ENCODE data around the gene ZNF358.
A peak's percentile ranks its signal among the peaks of the same experiment; 100 is the strongest.
"Not testable (repeated sequence)": the region's sequence is repeated elsewhere in the genome, so short reads cannot be mapped to it uniquely, and the experiment has no call there.

Gene ZNF358

DNA sequence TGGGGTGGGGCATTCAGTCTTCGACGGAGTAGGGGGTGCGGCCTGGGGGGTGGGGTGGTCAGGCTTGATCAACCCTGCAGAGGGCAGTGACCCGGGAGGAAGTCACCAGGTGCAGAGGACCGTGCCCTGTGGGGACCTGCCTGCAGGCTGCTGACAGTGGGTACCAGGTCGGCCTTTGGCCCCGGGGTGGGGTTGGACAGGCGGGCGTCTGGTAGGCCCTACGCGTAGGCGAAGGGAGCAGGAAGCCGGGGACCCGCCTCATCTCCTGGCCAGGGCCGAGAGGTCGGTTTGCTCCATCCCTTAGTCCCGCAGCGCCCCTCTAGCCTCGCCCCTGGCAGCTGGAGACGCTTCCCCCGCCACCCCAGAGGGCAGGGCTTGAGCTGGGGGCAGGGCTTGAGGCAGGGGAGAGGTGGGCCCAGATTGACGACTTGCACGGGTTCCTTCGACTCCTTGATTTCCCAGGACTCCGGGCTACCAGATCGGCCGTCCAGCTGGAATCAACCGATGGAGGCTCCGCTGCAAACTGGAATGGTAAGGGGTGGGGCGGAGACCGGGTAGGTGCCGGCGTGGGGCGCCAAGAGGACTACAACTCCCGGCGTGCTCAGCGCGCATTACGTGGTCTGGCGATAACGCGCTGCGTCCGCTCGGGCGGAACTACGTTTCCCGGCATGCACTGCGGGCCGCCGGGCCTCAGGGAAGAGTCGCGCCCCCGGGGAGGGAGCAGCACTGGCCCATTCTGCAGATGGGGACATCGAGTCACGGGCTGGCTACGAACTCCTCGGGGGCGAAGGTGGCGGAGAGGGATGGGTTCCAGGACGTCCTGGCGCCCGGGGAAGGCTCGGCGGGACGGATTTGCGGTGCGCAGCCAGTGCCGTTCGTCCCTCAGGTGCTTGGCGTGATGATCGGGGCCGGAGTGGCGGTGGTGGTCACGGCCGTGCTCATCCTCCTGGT lies 19.4 kb downstream of the ZNF358 start, which contains the start of gene PNPLA6:
Gene PNPLA6 (plus strand): TSS at position 671 of the 951 bp plus-strand sequence. CDS start 72 bp downstream, at position 743.
- peak; percentile 95 for DNase-seq (ENCODE audit: low read depth)
- peak within 1 kb of the TSS; percentile 92 for H3K4me3 ChIP-seq (ENCODE audit: low read depth, low read length)
- TF ChIP-seq, protein P1, sequence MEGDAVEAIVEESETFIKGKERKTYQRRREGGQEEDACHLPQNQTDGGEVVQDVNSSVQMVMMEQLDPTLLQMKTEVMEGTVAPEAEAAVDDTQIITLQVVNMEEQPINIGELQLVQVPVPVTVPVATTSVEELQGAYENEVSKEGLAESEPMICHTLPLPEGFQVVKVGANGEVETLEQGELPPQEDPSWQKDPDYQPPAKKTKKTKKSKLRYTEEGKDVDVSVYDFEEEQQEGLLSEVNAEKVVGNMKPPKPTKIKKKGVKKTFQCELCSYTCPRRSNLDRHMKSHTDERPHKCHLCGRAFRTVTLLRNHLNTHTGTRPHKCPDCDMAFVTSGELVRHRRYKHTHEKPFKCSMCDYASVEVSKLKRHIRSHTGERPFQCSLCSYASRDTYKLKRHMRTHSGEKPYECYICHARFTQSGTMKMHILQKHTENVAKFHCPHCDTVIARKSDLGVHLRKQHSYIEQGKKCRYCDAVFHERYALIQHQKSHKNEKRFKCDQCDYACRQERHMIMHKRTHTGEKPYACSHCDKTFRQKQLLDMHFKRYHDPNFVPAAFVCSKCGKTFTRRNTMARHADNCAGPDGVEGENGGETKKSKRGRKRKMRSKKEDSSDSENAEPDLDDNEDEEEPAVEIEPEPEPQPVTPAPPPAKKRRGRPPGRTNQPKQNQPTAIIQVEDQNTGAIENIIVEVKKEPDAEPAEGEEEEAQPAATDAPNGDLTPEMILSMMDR (IDR thresholded peaks at IDR 0.05; ENCODE audit: insufficient read depth, low read depth, low read length, missing control alignments) = no peak

DNA sequence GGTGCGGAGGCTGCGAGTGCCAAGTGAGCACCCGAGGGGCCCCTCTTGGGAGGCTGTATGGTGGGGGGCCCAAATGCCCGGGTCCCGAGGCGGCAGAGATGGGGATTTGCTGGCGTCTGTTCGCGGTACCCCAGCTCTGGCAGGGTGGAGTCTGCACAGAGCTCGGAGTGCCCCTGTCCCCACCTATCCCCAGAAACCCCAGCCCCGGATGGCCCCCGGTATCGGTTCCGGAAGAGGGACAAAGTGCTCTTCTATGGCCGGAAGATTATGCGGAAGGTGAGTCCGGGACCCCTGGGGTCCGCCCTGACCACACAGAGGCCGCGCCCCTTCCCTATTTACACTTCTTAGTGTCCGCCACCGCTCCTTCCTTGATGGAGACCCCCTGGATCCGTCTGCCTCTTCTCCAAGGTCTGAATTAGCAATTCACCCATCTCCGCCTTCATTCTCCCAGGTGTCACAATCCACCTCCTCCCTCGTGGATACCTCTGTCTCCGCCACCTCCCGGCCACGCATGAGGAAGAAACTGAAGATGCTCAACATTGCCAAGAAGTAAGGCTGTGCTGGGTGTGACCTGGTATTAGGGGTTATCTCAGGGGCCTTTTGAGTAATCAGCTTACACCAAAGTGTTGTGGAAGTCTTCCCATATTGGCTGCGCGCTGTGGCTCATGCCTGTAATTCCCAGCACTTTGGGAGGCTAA lies 20.2 kb downstream of the ZNF358 start:
- peak overlapping the region; percentile 92 for H3K4me3 ChIP-seq (ENCODE audit: low read depth, low read length)
- DNase-seq (ENCODE audit: low read depth) = no peak

DNA sequence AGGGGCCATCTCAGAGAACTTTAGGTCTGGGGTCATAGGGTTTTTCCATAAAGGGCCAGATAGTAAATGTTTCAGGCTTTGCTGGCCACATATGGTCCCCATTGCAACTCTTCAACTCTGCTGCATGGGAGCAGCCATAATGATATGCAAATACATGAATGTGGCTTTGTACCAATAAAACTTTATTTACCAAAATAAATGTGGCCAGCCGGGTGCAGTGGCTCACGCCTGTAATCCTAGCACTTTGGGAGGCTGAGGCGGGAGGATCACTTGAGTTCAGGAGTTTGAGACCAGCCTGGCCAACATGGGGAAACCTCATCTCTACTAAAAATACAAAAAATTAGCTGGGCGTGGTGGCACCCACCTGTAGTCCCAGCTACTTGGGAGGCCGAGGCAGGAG lies 23.1 kb downstream of the ZNF358 start:
- DNase-seq (ENCODE audit: low read depth); H3K4me3 ChIP-seq (ENCODE audit: low read depth, low read length): not testable (repeated sequence)

More for the DNA sequence above, 20.2 kb downstream of the ZNF358 start:
- TF ChIP-seq, protein P1 (IDR thresholded peaks at IDR 0.05; ENCODE audit: insufficient read depth, low read depth, low read length, missing control alignments) = no peak

DNA sequence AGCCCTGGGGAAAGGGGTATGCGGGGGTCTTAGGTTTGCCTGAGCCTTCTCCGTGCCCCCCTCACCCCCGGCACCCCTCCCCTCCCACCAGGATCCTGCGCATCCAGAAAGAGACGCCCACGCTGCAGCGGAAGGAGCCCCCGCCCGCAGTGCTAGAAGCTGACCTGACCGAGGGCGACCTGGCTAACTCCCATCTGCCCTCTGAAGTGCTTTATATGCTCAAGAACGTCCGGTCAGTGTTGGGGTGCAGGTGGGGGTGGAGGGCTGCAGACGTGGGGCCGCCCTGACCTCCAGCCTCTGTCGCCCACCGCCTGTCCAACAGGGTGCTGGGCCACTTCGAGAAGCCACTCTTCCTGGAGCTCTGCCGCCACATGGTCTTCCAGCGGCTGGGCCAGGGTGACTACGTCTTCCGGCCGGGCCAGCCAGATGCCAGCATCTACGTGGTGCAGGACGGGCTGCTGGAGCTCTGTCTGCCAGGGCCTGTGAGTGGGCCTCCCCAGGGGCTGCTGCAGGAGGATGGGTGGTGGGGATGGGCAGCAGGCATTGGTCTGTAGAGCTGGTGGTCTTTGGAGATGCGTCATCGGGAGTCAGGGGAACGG lies 24.0 kb downstream of the ZNF358 start:
- no peak for DNase-seq (ENCODE audit: low read depth)
- H3K4me3 ChIP-seq (ENCODE audit: low read depth, low read length) = no peak overlapping the region
- TF ChIP-seq, protein P1 (IDR thresholded peaks at IDR 0.05; ENCODE audit: insufficient read depth, low read depth, low read length, missing control alignments) = no peak

DNA sequence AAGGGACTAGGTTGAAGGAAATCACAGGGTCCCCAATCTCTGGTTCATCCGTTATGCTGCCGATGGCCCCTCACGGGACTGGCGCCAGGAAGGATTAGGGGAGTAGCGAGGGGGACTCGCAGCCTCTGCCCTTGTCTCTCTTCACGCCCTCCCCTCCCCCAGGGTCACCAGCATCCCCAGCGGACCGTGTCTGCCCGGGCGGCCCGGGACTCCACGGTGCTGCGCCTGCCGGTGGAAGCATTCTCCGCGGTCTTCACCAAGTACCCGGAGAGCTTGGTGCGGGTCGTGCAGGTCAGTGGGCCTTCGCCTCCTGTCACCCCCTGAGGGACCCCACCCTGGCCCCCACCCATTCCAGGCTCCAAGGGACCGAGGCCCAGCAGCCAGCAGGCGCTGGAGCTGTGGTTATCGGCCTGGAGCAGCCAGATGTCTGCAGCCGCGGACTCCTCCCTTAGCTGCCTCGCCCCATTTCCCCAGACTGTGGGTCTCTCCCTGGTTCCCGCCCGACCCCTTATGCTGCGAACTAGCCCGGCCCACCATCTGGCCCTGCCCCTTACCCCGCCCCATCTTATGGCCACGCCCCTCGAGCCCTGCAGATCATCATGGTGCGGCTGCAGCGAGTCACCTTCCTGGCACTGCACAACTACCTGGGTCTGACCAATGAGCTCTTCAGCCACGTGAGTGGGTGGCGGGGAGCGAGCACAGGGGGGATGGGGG lies 25.0 kb downstream of the ZNF358 start:
- TF ChIP-seq, protein P1 (IDR thresholded peaks at IDR 0.05; ENCODE audit: insufficient read depth, low read depth, low read length, missing control alignments) = no peak
- no peak for DNase-seq (ENCODE audit: low read depth)
- H3K4me3 ChIP-seq (ENCODE audit: low read depth, low read length) = no peak overlapping the region

DNA sequence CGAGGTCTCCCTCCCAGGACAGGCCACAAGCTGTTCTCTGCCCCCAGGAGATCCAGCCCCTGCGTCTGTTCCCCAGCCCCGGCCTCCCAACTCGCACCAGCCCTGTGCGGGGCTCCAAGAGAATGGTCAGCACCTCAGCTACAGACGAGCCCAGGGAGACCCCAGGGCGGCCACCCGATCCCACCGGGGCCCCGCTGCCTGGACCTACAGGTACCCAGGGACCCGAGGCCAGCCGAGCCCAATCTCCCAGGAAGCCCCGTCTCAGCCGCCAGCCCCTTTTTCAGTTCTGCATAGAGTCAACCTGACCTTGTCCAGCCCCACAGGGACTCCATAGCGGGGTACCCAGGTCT lies 25.5 kb downstream of the ZNF358 start:
- H3K4me3 ChIP-seq (ENCODE audit: low read depth, low read length) = no peak overlapping the region
- DNase-seq (ENCODE audit: low read depth) = no peak
- TF ChIP-seq, protein P1 (IDR thresholded peaks at IDR 0.05; ENCODE audit: insufficient read depth, low read depth, low read length, missing control alignments) = no peak
